ENCODE data around the gene MUC5AC.

DNA sequence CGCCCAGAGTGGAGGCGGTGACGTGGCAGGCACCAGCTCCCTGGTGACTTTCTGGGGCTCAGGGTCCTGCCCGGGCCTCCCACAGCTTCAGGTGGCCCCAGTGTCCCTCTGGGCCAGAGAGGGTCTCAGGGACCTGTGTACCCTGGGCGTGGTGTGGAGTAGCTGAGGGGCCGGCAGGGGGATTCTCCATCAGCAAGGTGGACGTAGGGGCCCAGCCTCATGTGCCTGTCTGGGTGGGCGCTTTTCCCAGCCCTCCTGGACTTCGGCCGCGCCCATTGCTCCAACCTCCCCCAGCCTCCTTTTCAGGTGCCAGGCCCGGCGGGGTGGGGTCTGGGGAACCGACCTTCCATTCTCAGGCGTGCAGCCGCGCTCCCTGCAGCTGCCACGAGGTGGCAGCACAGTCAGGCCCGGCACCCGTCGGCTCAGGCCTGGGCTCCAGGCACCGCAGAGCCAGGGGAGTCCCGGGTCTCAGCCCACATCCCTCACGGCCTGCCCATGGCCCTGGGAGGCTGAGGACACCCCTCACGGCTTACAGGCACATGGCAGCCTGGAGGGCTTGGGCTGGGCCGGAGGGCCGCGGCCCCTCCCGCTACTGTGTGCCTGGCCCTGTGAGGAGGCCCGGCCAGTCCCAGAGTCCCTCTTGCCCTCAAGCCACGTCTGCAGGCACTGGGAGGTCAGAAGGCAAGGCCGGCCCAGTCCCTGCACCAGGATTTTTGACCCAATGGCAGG is 45.2 kb downstream of the MUC5AC start:
- TF ChIP-seq EZH2 (IDR thresholded peaks at IDR 0.05; ENCODE audit: borderline replicate concordance, low read depth, low read length, severe bottlenecking): no peak
- TF ChIP-seq, protein P1, sequence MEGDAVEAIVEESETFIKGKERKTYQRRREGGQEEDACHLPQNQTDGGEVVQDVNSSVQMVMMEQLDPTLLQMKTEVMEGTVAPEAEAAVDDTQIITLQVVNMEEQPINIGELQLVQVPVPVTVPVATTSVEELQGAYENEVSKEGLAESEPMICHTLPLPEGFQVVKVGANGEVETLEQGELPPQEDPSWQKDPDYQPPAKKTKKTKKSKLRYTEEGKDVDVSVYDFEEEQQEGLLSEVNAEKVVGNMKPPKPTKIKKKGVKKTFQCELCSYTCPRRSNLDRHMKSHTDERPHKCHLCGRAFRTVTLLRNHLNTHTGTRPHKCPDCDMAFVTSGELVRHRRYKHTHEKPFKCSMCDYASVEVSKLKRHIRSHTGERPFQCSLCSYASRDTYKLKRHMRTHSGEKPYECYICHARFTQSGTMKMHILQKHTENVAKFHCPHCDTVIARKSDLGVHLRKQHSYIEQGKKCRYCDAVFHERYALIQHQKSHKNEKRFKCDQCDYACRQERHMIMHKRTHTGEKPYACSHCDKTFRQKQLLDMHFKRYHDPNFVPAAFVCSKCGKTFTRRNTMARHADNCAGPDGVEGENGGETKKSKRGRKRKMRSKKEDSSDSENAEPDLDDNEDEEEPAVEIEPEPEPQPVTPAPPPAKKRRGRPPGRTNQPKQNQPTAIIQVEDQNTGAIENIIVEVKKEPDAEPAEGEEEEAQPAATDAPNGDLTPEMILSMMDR (IDR thresholded peaks at IDR 0.05; ENCODE audit: borderline replicate concordance, extremely low read depth, low read length, poor library complexity, severe bottlenecking): peak; percentile 93

Measured in DND-41 (cell line).